Natural killer cell treated with Interleukin-12 subunit alpha and Interleukin-12 subunit beta and Interleukin-15 and Interleukin-18, amount 100 ng/mL, for 72 hours (primary cell): Measurements from ENCODE around the gene MAT1A. TPM values are rescaled to one million over a fixed set of nuclear protein-coding genes. Genes with fewer than 3 reads are reported as not detected.

Source experiments
- ATAC-seq, 2 donors: fragments of 150-1000 bp; cut with Tn5 transposase in 1 of 2; sonication (Bioruptor Pico), chemical (Tn5 transposase) in 1 of 2; 2 replicates each; pipeline ENCODE4 v1.10.0; 2021
- DNase-seq: peaks from one replicate; pipeline ENCODE4 v3.0.0; 2022; ENCODE audit warnings: low spot score
- H3K27ac Mint-ChIP-seq, 2 donors: 1 replicate in 1 of 2; 2 replicates in 1 of 2; pipeline ENCODE4 v1.8.0; 2022; ENCODE audit warnings: mixed read lengths in 2 of 2, mild to moderate bottlenecking in 1 of 2, moderate library complexity in 1 of 2
- H3K27me3 Mint-ChIP-seq, 2 donors: 1 replicate in 1 of 2; 2 replicates in 1 of 2; pipeline ENCODE4 v1.8.0; 2022; ENCODE audit warnings: mixed read lengths in 2 of 2
- H3K36me3 Mint-ChIP-seq: one replicate; pipeline ENCODE4 v1.8.0; 2022; ENCODE audit warnings: mixed read lengths
- H3K4me1 Mint-ChIP-seq, 2 donors: 1 replicate in 1 of 2; 2 replicates in 1 of 2; pipeline ENCODE4 v1.8.0; 2022; ENCODE audit warnings: low read depth in 2 of 2, mixed read lengths in 2 of 2, mild to moderate bottlenecking in 1 of 2
- H3K4me3 Mint-ChIP-seq: one replicate; pipeline ENCODE4 v1.8.0; 2022; ENCODE audit warnings: mixed read lengths
- H3K9me3 Mint-ChIP-seq: 2 replicates; pipeline ENCODE4 v1.8.0; 2022; ENCODE audit warnings: mixed read lengths
- total RNA-seq, 2 donors: library from RNA; stranded (reverse); gene quantifications; one replicate each; pipeline ENCODE4 v1.2.3, GENCODE V29; 2022

The MAT1A gene
- total RNA-seq, 2 donors from 2014 or later: not detected

DNA sequence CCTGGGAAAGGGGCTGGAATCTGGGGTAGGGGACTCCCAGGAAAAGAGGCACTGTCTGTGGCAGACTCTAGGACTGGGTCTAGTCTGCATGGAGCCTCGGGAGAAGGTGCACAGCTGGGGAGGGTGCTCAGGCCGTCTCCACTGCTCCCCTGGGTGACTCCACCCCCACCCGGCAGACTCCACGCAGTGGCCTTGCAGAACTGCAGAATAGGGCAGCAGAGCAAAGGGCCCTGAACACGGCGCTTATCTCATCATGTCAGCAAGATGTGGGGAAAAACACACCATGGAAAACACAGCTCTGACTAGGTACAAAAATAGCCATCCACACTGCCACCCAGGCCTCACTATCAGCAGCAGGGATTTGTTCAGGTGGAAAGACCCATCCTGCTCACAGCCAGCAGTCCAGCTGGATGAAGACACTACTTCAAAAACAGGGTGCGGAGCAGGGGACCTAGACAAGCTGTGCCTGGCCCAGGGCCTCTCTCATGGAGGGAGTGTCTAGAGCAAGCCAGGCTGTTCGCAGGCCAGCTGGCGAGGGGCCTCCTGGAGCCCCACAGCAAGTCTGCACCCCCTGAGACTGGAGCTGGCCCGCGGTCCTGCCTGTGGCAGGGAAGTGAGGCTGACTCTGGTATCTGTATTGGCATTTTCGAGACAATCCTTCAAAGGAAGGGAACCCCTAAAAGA lies 11.7 kb downstream of the MAT1A start:
- ATAC-seq: no peak
- DNase-seq: no peak
- Mint-ChIP-seq H3K4me3 (no peak overlapping the region), H3K27ac (no peak overlapping the region), H3K4me1 (no peaks in the 10 kb centered on the region), H3K36me3 (no peaks in the 10 kb centered on the region), H3K27me3 (no peaks in the 10 kb centered on the region), H3K9me3 (no peaks in the 10 kb centered on the region)

DNA sequence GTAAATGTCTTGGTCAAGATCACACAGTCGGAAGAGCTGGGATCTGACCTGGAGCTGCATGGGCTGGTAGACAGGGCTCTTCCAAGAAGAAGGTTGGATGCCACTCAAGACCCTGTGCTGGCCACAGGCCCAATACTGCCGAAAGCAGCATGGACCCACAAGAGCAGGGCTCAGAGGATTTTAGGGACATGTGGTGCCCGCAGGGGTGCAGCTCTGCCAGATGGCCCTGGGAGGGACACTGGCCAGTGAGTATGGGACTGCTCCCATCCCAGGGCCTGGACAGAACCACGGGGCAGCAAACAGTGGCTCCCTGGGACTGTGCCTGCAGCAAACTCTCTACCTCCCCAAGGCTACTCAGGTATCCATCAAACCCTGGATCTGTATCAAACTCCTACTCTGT lies 12.4 kb downstream of the MAT1A start:
- Mint-ChIP-seq H3K27me3 (no peaks in the 10 kb centered on the region), H3K27ac (no peak overlapping the region), H3K36me3 (no peaks in the 10 kb centered on the region), H3K4me3 (no peak overlapping the region), H3K9me3 (no peaks in the 10 kb centered on the region), H3K4me1 (no peaks in the 10 kb centered on the region)
- ATAC-seq (no peak), DNase-seq (no peak)

DNA sequence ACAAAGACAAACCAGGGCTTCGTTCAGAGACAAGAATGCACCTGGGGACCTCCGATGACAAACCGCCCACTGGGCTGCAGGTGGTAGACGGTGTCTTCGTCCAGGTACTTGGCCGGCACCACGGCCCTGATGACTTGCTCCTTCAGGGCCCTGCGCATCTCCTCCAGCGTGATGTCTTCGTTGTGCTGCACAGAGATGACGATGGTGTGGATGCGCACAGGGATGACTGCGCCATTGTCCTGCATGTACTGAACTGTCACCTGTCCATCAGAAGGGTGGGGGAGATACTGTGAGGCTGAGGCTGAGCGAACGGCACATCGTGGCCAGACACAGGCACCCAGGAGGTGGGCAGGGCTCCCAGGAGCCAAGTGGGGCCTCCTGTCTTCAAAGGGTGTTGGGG lies 13.1 kb downstream of the MAT1A start:
- Mint-ChIP-seq H3K9me3 (no peaks in the 10 kb centered on the region), H3K36me3 (no peaks in the 10 kb centered on the region), H3K4me1 (no peaks in the 10 kb centered on the region), H3K27ac (no peak overlapping the region), H3K27me3 (no peaks in the 10 kb centered on the region), H3K4me3 (no peak overlapping the region)
- no peak for DNase-seq
- ATAC-seq: no peak

DNA sequence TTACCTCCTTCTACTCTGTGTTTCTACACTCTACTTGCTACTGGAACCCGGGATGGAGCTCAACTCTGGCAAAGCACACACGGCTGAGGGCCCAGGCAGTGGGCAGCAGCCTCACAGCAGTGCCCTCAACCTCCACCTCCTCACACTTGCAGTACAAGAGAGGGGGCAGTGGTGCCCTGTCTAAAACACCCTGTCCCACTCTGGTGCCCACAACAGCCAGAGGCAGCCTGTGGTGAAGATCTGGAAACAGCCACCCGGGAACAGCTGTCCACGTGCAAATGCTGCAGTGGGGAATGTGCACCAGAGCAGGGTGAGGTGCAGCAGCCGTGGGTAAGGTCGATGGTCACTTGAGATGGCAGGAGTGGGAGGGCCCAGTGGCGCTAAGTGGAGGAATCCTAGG lies 13.7 kb downstream of the MAT1A start:
- H3K36me3 Mint-ChIP-seq: no peaks in the 10 kb centered on the region
- no peaks in the 10 kb centered on the region for H3K27me3 Mint-ChIP-seq
- no peaks in the 10 kb centered on the region for H3K9me3 Mint-ChIP-seq
- H3K4me1 Mint-ChIP-seq: no peaks in the 10 kb centered on the region
- DNase-seq (no peak), ATAC-seq (no peak)
- no peak overlapping the region for H3K27ac Mint-ChIP-seq
- no peak overlapping the region for H3K4me3 Mint-ChIP-seq

DNA sequence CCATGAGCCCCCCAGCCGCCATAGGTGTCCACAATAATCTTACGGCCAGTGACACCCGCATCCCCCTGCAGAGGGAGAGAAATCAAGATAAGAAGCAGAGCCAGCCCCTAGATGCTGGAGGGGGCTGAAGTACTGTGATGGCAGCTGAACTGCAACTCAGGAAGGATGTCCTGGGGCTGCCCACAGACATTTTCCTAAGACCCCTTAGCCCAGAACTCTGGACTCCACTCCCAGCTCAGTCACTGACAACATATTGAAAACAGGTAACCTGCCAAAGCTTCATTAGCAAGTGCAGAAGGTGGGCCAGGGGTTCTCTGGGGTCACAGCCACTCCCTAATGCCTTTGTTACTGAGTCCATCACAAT lies 14.3 kb downstream of the MAT1A start:
- no peaks in the 10 kb centered on the region for H3K27me3 Mint-ChIP-seq
- no peaks in the 10 kb centered on the region for H3K9me3 Mint-ChIP-seq
- H3K4me1 Mint-ChIP-seq: no peaks in the 10 kb centered on the region
- no peak overlapping the region for H3K27ac Mint-ChIP-seq
- H3K36me3 Mint-ChIP-seq: no peaks in the 10 kb centered on the region
- no peak for DNase-seq
- ATAC-seq: no peak
- H3K4me3 Mint-ChIP-seq: no peak overlapping the region

DNA sequence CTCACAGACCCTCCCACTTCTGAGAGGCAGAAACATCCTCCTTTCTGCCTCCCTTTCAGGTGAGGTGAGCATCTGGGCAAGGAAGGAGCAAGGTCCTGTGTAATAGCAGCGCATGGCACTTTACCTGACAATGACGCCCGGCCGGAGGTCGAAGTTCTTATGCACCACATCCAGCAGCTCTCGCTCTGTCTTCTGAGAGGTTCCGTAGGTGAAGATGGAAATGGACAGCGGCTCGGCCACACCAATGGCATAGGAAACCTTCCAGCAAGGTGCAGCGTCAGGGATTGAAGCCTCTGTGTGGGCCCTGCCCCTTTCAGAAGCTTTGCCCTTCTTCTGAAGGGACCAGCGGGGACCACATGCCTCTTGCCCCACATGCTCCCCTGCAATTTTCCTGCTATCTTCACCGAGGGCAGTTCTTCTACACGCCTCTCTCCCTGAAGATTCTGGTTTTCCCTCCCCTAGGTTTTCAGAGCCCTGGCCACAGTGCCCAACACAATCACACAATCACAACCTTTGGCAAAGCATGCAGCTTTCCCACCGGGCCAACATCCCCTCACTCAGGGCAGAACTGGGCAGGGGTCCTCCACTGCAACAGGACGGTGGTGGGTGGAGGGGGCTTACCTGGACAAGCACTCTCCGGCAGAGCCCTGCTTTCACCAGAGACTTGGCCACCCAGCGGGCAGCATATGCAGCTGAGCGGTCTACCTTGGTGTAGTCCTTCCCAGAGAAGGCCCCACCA lies 14.9 kb downstream of the MAT1A start:
- no peak for ATAC-seq
- no peak overlapping the region for H3K27ac Mint-ChIP-seq

DNA sequence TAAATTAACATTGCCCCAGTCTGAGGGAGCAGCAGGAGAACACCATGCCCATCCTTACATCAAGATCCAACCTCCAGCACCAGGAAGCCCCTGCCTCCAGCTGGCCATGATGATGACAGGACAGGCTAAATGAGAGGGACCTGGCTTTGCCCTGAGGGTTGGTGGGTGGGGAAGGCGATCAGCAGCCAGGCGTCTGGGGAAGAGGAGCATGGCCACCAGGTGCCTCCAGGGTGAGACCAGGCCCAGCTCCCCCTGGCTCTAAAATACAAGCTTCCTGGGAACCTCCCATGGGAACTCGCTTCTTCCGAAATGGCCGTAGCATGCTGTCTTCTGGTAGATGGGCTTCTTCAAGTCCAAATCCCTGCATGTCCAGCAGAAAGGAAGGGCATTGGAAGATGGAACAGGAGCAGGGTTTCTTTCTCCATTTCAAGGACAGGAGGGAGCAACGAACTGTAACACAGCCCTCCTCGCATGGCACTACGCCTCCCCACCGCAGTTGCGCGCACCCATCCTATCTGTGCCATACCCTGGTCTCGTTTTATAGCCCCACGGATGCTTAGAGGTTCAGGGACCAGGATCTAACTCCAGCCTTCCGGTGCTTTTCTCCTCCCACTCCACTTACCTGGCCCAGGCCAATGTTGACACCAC lies 15.8 kb downstream of the MAT1A start:
- DNase-seq (no peak), ATAC-seq (no peak)
- Mint-ChIP-seq H3K9me3 (no peaks in the 10 kb centered on the region), H3K4me1 (no peaks in the 10 kb centered on the region), H3K27me3 (peaks cover 0 to 3% of the 10 kb centered on the region in 2 donors), H3K27ac (no peak overlapping the region), H3K36me3 (no peaks in the 10 kb centered on the region), H3K4me3 (no peak overlapping the region)

More for the DNA sequence above, 14.9 kb downstream of the MAT1A start:
- Mint-ChIP-seq H3K9me3 (no peaks in the 10 kb centered on the region), H3K36me3 (no peaks in the 10 kb centered on the region), H3K4me3 (no peak overlapping the region), H3K4me1 (no peaks in the 10 kb centered on the region), H3K27me3 (no peaks in the 10 kb centered on the region)
- no peak for DNase-seq

DNA sequence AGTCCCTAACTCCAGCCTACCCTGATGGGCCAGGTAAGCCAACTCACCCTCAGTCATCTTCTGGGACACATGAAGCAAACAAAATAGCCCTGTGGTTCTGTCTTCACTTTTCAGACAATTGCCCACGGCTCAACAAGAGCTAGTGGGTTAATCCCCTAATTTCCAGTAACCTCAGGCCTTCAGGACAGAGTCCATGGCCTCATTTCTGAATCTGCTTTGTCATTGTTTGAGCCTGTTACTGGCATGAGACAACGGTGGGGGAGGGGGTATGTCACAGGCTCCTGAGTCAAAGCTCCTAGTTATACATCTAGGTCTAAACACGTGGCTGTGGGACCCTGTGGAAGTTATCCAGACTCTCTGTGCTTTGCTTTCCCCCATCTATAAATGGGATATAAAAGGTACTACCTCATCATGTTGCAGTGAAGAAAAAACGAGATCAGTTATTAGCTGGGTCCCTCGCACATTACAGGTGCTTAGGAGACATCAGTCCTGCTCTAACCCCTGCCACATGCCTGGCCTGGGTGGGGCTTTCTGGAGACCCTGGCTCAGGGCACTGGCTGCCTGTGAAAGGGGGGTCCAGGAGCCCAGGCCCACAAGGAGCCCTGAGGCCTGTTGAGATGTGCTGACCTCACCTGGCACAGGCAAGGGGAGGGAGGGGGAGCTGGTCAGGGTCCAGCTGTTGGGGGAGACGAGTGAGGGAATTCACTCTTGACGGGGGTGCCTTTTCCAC lies 16.5 kb downstream of the MAT1A start:
- H3K4me3 Mint-ChIP-seq: no peak overlapping the region
- H3K36me3 Mint-ChIP-seq: no peaks in the 10 kb centered on the region
- no peaks in the 10 kb centered on the region for H3K4me1 Mint-ChIP-seq
- no peak for DNase-seq
- H3K9me3 Mint-ChIP-seq: no peaks in the 10 kb centered on the region
- no peak for ATAC-seq
- no peak overlapping the region for H3K27ac Mint-ChIP-seq
- peaks cover 0 to 9% of the 10 kb centered on the region in 2 donors for H3K27me3 Mint-ChIP-seq

DNA sequence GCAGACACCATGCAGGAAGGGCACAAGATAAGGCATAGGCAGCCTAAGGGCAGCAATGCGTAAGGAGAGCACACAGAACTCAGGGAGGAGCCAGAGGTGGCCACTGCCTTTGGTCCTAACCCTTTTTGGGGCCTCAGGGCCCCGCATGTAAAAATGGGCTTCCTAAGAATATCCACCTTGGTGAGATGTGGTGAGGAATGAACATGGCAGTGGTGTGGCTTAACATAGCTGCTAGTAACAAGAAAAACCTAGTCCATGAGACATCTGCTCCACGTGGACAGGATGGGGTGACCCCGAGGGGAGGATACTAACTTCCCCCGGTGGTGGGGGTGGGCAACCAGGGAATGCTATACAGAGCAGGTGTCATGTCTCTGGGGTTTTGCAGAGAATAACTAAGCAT lies 18.0 kb downstream of the MAT1A start:
- no peaks in the 10 kb centered on the region for H3K4me1 Mint-ChIP-seq

DNA sequence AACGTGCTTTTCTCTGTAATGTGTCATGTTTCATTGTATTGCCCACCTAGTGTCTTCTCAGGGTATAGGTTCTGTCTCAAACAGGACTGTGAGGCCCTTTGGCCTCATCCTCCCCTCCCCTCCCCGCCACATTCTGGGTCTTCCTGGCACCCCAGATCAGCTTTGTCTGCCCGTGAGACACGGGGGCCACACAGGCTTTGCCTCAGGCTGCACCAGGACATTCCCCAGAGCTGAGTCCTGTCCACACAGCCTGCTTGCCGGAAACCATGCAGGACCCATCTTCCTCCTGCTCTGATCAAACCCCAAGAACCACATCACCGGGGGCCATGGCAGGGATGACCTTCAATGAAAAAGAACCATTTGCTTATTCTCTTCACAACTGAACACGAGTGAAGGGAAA lies 18.6 kb downstream of the MAT1A start:
- H3K27ac Mint-ChIP-seq: no peak overlapping the region
- DNase-seq: no peak
- no peak for ATAC-seq
- no peak overlapping the region for H3K4me3 Mint-ChIP-seq
- H3K36me3 Mint-ChIP-seq: no peaks in the 10 kb centered on the region
- H3K9me3 Mint-ChIP-seq: no peaks in the 10 kb centered on the region
- H3K4me1 Mint-ChIP-seq: no peaks in the 10 kb centered on the region
- peaks cover 0 to 9% of the 10 kb centered on the region in 2 donors for H3K27me3 Mint-ChIP-seq

More for the DNA sequence above, 18.0 kb downstream of the MAT1A start:
- no peak overlapping the region for H3K4me3 Mint-ChIP-seq
- peaks cover 0 to 9% of the 10 kb centered on the region in 2 donors for H3K27me3 Mint-ChIP-seq
- DNase-seq: no peak
- ATAC-seq: no peak
- H3K9me3 Mint-ChIP-seq: no peaks in the 10 kb centered on the region
- no peak overlapping the region for H3K27ac Mint-ChIP-seq
- H3K36me3 Mint-ChIP-seq: no peaks in the 10 kb centered on the region

DNA sequence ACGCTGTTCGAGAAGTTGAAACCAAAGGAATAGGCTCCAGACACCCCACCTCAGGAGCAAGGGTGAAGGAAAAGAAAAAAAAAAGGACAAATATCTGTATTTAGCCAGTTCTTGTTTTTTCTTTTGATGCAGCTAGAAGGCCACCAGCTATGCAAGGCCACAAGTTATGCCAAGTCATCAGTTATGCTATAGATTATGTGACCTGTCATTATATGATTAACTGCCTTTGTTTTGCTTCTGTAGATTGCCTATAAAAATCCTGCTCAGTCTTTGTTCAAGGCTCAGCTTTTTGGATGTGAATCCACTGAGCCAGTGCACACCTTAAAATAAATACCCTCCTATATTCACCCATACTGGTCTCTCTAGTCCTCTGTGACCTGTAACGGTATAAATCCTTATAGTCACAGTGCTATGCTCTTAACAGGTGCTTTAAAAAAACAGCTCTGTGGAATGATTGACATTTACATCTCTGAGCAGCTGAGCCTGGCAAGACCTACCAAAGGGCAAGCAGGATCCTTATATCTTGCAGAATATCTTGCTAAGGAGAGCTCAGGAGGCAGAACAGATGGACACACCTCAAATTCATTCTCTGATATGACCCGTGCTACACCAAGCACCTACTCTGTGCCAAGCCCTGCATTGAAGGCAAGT lies 20.4 kb downstream of the MAT1A start:
- Mint-ChIP-seq H3K4me3 (no peak overlapping the region), H3K4me1 (no peaks in the 10 kb centered on the region), H3K9me3 (no peaks in the 10 kb centered on the region), H3K27ac (no peak overlapping the region), H3K36me3 (no peaks in the 10 kb centered on the region), H3K27me3 (peaks cover 0 to 11% of the 10 kb centered on the region in 2 donors)
- DNase-seq (no peak), ATAC-seq (no peak)

DNA sequence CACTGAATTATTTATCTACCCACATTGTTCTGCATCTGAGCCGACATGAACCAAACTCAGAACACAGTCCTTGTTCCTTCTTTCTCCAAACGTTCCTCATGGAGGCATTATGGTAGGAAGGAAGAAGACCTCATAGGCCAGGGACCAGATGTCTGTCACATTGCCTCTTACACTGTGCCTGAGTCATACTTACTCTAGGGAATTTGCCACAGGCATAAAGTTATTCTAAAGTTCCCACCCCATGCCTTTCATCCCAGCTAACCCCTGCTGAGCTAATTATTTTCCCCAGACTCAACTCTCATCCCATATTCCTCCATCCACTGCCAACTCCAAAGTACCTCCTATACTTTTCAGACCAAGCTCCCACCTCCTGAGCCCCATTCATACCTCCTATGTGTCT lies 21.2 kb downstream of the MAT1A start:
- Mint-ChIP-seq H3K36me3 (no peaks in the 10 kb centered on the region), H3K4me3 (no peak overlapping the region), H3K4me1 (no peaks in the 10 kb centered on the region), H3K27ac (no peak overlapping the region), H3K9me3 (no peaks in the 10 kb centered on the region), H3K27me3 (peaks cover 0 to 11% of the 10 kb centered on the region in 2 donors)
- DNase-seq (no peak), ATAC-seq (no peak)

DNA sequence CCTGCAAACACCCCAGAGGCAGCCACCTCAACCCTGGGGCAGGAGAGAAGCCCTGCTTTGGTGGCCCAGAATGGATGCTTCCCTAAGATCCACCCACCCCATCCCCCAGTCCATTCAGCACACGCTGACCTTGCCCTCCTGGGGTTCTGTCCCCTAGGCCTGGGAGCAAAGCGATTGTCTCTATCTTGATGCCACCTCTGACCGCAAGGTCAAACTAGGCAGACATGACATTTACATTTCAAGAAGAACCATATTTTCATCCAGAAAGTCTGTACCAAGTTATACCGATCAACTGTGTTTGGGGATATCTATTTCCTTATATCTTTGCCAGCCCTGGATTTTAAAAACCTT lies 23.0 kb downstream of the MAT1A start:
- Mint-ChIP-seq H3K36me3 (no peaks in the 10 kb centered on the region), H3K9me3 (no peaks in the 10 kb centered on the region), H3K4me1 (no peaks in the 10 kb centered on the region), H3K4me3 (no peak overlapping the region), H3K27ac (no peak overlapping the region), H3K27me3 (peaks cover 0 to 11% of the 10 kb centered on the region in 2 donors)
- DNase-seq: no peak
- ATAC-seq: no peak
